K562 (cell line): Measurements from ENCODE around the gene PIK3C2B. TPM values are rescaled to one million over a fixed set of nuclear protein-coding genes. Genes with fewer than 3 reads are reported as not detected.

ENCODE experiments used
- AFF1 ChIP-seq, 2 experiments: fragments of 450-650 bp; IDR thresholded peaks; 2 replicates each; pipeline ENCODE4 v1.6.1; 2018; ENCODE audit warnings: mild to moderate bottlenecking in 2 of 2, low read depth in 1 of 2; ENCODE audit not compliant: partially characterized antibody in 2 of 2
- ATF4 ChIP-seq: fragments of 450-650 bp; formaldehyde crosslinking; IDR thresholded peaks from 2 replicates; pipeline ENCODE4 v1.4.0; 2022; ENCODE audit warnings: mild to moderate bottlenecking, moderate library complexity
- CREBBP ChIP-seq: IDR thresholded peaks from one replicate; pipeline ENCODE4 v1.6.1; 2012; ENCODE audit warnings: low read depth, mild to moderate bottlenecking, control low read depth, inconsistent platforms, low read length
- ELK3 ChIP-seq: fragments of 450-650 bp; formaldehyde crosslinking; IDR thresholded peaks from 2 replicates; pipeline ENCODE4 v1.4.0; 2020; ENCODE audit warnings: mild to moderate bottlenecking
- FOXJ2 ChIP-seq: fragments of 200-800 bp; sonication (Bioruptor generic); IDR thresholded peaks from 2 replicates; pipeline ENCODE4 v1.6.1; 2016; ENCODE audit warnings: missing genetic modification characterization, missing compliant biosample characterization
- FOXO4 ChIP-seq: fragments of 450-650 bp; formaldehyde crosslinking; IDR thresholded peaks from 2 replicates; pipeline ENCODE4 v1.4.0; 2020; ENCODE audit warnings: mild to moderate bottlenecking, moderate library complexity
- HMGN3 ChIP-seq: IDR thresholded peaks from 2 replicates; pipeline ENCODE4 v1.6.1; 2011; ENCODE audit warnings: borderline replicate concordance, low read depth, mild to moderate bottlenecking, mixed read lengths, low read length; ENCODE audit not compliant: insufficient read length; ENCODE audit errors: extremely low read depth
- KAT8 ChIP-seq: fragments of 450-650 bp; IDR thresholded peaks from 2 replicates; pipeline ENCODE4 v1.6.1; 2016; ENCODE audit warnings: low read depth, mild to moderate bottlenecking
- NUFIP1 ChIP-seq: fragments of 450-650 bp; IDR thresholded peaks from 2 replicates; pipeline ENCODE4 v1.6.1; 2018; ENCODE audit not compliant: partially characterized antibody
- SIN3A ChIP-seq, 2 experiments: fragments of 150-350 bp in 1 of 2; IDR thresholded peaks; 2 replicates each; pipeline ENCODE4 v1.6.1; 2011 to 2016; ENCODE audit warnings: borderline replicate concordance in 2 of 2, low read depth in 2 of 2, low read length in 2 of 2, mild to moderate bottlenecking in 2 of 2, moderate library complexity in 2 of 2; ENCODE audit not compliant: control insufficient read depth in 1 of 2
- SMC3 ChIP-seq: conservative IDR thresholded peaks from 2 replicates; pipeline ENCODE4 v1.6.1; 2011; ENCODE audit warnings: low read depth, low read length, improper control_type of control experiment; ENCODE audit not compliant: insufficient read depth
- SNIP1 ChIP-seq: fragments of 450-650 bp; IDR thresholded peaks from 2 replicates; pipeline ENCODE4 v1.7.1; 2017; ENCODE audit warnings: low read depth, mild to moderate bottlenecking
- TARDBP ChIP-seq: fragments of 450-650 bp; IDR thresholded peaks from 2 replicates; pipeline ENCODE4 v1.6.1; 2016
- TBP ChIP-seq: optimal IDR thresholded peaks from 2 replicates; pipeline ENCODE3; 2011; ENCODE audit warnings: low read depth, low read length, improper control_type of control experiment
- TFAP4 ChIP-seq: sonication (generic); formaldehyde crosslinking; IDR thresholded peaks from 2 replicates; pipeline ENCODE4 v1.8.0; 2022; ENCODE audit warnings: missing genetic modification reagents, mild to moderate bottlenecking, moderate library complexity, borderline replicate concordance
- ZBTB12 ChIP-seq: fragments of 250-450 bp; sonication (Bioruptor Pico); IDR thresholded peaks from 2 replicates; pipeline ENCODE4 v1.4.0; 2020
- ZNF146 ChIP-seq: IDR thresholded peaks from one replicate; pipeline ENCODE4 v1.6.1; 2018; ENCODE audit warnings: missing compliant biosample characterization; ENCODE audit not compliant: unreplicated experiment
- ZNF274 ChIP-seq: IDR thresholded peaks from 2 replicates; pipeline ENCODE4 v1.6.1; 2011; ENCODE audit warnings: low read depth, mild to moderate bottlenecking, low read length, moderate library complexity, borderline replicate concordance
- ZNF384 ChIP-seq: IDR thresholded peaks from 2 replicates; pipeline ENCODE4 v1.6.1; 2012; ENCODE audit warnings: low read depth, low read length, improper control_type of control experiment
- ZNF696 ChIP-seq: fragments of 250-450 bp; sonication (Bioruptor Pico); conservative IDR thresholded peaks from 2 replicates; pipeline ENCODE4 v1.4.0; 2020; ENCODE audit warnings: mild to moderate bottlenecking, moderate library complexity
- polyA plus RNA-seq, 8 experiments: library from polyadenylated mRNA; depleted of rRNA in 4 of 8; stranded (reverse) in 5 of 8; unstranded in 3 of 8; fragments of >200 nt; fragmentation: Nextera tagmentation in 2 of 8; fragmentation: Illumina TruSeq in 1 of 8; extraction: Ambion mirVana in 2 of 8; extraction: Trizol in 1 of 8; gene quantifications; 2 replicates each; pipeline versions ENCODE4 v1.2.1 to v1.2.3, GENCODE V29; 2011 to 2014; ENCODE audit warnings: inconsistent platforms in 1 of 8, missing spikeins in 1 of 8
- total RNA-seq, 7 experiments: library from RNA; depleted of rRNA in 6 of 7; stranded (reverse); fragments of >200 nt in 6 of 7; fragmentation: Illumina TruSeq in 2 of 7; extraction: Trizol in 2 of 7; gene quantifications; 2 replicates each; pipeline versions ENCODE4 v1.2.1 to v1.2.3, GENCODE V29; 2011 to 2021; ENCODE audit warnings: low replicate concordance in 1 of 7

Gene PIK3C2B
- total and polyA plus RNA-seq, 9 of the 15 experiments (the other 6 are each of a cell fraction or from before 2014, with no cell fraction given): 0.10 to 2.9 (median 0.72) TPM

- TF ChIP-seq AFF1 (IDR thresholded peaks at IDR 0.05; ENCODE audit: low read depth in 1 of 2, partially characterized antibody in 2 of 2): no peak
- TF ChIP-seq SIN3A (IDR thresholded peaks at IDR 0.05; ENCODE audit: borderline replicate concordance in 2 of 2, control insufficient read depth in 1 of 2, low read depth in 2 of 2, low read length in 2 of 2): no peak
- TF ChIP-seq FOXJ2: no peak
- no peak for TF ChIP-seq TARDBP
- TF ChIP-seq TBP: no peak
- no peak; the same call in 1 of the 2 replicates for TF ChIP-seq ATF4 (CRISPR knock-in tag)
- TF ChIP-seq ELK3 (CRISPR knock-in tag): no peak
- TF ChIP-seq TFAP4 (CRISPR knock-in tag): peak; percentile 88
- no peak for TF ChIP-seq KAT8
- TF ChIP-seq ZNF696 (CRISPR knock-in tag): no peak
- peak; percentile 61 for TF ChIP-seq ZNF384
- TF ChIP-seq FOXO4 (CRISPR knock-in tag): no peak
- TF ChIP-seq ZNF274: no peak
- TF ChIP-seq SMC3: no peak
- TF ChIP-seq ZBTB12 (CRISPR knock-in tag): no peak
- TF ChIP-seq NUFIP1: no peak
- TF ChIP-seq SNIP1: no peak
- no peak for TF ChIP-seq ZNF146 (CRISPR knock-in tag)
- TF ChIP-seq HMGN3: no peak
- no peak for TF ChIP-seq CREBBP
These were observed 673 bp downstream of the PIK3C2B start (continued) for GRCh38 chr1:204493984-204494280.
